GM12865 (cell line): Measurements from ENCODE around the gene PALM3.
A peak's percentile ranks its signal among the peaks of the same experiment; 100 is the strongest.

ENCODE experiments used
- DNase-seq: peaks from one replicate; pipeline ENCODE4 v3.0.0; 2010; ENCODE audit warnings: low read depth
- H3K4me3 ChIP-seq: 2 replicates; pipeline ENCODE4 v1.5.1; 2011; ENCODE audit warnings: mild to moderate bottlenecking, low read depth, low read length, control low read depth
- TF ChIP-seq, protein P1 (sequence below): IDR thresholded peaks from 2 replicates; pipeline ENCODE4 v1.5.1; 2011; ENCODE audit warnings: low read length, control low read depth, low read depth, inconsistent platforms; ENCODE audit not compliant: insufficient read depth; ENCODE audit errors: missing control alignments

PALM3 gene

DNA sequence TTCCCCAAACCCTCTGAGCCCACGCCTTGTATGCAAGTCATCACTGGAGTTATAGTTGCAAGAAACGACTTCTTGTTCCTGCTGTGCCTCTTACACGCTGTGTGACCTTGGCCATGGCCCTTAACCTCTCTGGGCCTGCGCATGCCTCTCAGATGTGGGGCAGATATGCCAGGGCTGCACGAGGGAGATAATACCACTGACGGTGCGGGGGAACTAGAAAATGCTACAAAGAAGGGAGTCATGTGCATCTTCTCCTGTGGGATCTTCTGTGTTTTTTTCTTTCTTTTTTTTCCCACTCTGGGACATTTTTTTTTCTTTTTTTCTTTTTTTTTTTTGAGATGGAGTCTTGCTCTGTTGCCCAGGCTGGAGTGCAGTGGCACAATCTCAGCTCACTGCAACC lies 33.0 kb upstream of the PALM3 start:
- no peak overlapping the region for H3K4me3 ChIP-seq
- TF ChIP-seq, protein P1, sequence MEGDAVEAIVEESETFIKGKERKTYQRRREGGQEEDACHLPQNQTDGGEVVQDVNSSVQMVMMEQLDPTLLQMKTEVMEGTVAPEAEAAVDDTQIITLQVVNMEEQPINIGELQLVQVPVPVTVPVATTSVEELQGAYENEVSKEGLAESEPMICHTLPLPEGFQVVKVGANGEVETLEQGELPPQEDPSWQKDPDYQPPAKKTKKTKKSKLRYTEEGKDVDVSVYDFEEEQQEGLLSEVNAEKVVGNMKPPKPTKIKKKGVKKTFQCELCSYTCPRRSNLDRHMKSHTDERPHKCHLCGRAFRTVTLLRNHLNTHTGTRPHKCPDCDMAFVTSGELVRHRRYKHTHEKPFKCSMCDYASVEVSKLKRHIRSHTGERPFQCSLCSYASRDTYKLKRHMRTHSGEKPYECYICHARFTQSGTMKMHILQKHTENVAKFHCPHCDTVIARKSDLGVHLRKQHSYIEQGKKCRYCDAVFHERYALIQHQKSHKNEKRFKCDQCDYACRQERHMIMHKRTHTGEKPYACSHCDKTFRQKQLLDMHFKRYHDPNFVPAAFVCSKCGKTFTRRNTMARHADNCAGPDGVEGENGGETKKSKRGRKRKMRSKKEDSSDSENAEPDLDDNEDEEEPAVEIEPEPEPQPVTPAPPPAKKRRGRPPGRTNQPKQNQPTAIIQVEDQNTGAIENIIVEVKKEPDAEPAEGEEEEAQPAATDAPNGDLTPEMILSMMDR, result no peak
- no peak for DNase-seq

DNA sequence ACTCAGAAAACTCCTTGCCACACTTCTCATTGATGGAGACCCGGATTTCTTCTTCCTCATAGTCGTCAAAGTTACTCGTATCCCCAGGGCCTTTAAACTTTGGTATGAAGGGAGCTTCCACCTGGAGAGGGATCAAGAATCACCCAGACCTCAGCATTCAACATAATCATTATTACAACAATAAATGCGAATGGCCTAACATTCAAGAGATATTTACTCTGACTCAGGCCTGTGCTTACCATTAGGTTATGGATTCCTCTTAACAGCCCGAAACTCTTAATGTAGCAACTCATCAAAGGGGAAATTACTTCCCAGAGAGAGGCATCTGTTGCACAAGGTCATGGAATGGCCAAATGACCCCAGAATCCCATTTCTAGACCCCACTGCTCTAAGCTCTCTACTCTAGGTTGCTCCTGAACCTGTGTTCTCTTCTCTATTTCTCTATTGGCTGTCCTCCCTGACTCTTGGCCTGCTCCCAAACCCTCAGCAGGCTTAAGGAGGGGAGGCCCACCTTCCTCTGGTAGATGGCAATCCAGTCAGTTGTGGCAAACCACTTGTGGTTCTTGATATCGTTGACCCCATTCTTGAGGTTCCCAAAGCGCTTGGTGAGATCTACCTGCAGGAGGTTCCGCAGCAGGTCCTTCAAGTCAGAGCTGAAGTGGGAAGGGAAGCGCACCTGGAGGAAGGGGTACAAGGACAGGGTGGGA lies 31.4 kb upstream of the PALM3 start:
- TF ChIP-seq, protein P1, result no peak
- no peak overlapping the region for H3K4me3 ChIP-seq
- DNase-seq, result no peak

DNA sequence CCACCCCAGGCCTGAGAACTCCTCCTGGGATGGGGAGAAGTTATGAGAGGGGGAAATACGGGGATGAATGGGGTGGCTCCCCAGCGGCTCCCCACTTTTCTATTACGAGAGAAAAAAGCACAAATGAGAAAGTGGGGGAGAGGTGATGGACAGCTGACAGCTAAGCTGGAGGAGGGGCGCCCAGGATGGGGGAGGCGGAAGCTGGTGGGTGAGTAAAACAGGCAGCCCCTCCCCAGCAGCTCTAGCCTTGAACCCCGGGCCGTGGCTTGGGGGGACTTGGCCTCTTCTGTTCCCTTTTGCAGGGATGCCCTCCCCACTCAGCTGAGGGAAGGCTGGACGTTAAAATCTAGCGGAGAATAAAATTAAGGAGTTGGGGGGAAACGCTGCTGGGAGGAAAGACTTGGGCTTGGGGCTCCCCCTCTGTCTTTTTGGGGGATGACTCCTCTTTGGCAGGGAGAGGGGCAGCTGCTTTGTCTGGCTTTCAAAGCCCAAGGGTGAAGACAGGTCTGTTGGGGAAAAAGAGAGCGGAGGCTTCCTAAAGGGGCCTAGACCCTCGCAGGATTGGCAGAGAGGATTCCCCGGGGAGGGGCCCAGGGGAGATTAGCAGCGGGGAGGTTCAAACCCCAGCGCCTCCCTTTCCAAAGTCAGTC lies 30.1 kb upstream of the PALM3 start:
- DNase-seq, result no peak
- TF ChIP-seq, protein P1, result no peak

DNA sequence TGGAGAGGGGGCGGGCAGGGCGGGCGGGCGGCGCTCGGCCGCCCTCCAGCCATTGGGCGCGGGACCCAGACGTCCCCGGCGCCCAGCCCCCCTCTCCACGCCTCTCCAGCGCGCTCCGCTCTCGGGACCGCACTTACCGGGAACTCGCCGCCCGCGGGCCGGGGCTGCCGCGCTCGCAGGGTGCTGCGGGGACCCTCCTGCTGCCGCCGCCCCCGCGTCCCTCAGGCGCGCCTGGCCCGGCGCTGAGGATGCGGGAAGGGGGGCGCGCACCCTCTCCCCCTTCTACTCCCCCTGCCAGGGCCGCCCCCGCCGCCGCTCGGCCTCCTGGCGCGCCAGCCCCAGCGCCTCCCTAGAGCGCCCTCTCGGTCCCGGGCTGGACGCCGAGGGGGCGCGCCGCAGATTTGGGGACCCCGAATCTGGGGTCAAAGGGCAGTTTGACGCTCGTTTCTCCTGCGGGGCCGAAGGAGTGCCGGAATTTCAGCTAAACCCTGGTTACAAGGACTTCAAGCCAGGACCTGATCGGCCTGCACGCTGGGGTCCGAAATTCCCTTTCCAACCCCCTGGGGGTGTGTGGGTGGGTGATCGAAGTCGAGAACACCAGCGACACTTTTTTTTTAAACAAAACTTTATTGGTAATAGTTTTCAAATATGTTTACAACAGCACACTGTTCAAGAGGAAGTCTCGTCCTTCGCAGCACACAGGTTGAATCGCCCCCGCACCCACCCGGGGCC lies 29.4 kb upstream of the PALM3 start:
- TF ChIP-seq, protein P1, result peak; percentile 17
- peak; percentile 85 for DNase-seq

More for the DNA sequence above, 30.1 kb upstream of the PALM3 start:
- peak overlapping the region; percentile 99 for H3K4me3 ChIP-seq

DNA sequence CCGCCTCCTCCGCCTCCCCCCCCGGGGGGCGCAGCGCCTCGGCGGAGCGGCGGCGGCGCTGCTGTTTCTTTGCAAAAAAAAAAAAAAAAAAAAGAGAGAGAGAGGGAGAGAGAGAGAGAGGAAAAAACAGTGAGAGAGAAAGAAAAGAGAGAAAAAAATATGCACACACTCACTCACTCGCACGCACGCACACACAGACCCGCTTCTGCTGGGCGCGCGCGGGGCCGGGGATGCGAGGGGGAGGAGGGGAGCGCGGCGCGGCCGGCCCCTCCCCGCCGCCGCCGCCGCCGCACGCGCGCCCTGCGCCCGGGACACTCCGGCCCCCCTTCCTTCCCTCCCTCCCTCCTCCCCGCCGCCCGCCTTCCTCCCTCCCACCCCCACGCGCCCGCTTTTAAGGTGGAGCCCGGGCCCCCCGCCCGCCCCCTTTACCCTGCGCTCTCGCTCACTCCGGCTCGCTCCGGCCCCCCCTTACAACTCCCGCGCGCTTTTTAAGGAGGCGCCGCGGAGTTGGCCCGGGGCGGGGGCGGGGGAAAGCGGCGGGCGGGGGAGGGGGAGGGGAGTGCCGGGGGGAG lies 28.7 kb upstream of the PALM3 start, which contains the start of gene SAMD1:
SAMD1 (minus strand) TSS at position 243 of the 572 bp plus-strand sequence.
- peak; percentile 95 for DNase-seq
- peak within 1 kb of the TSS; percentile 99 for H3K4me3 ChIP-seq
- TF ChIP-seq, protein P1, result no peak

More for the DNA sequence above, 29.4 kb upstream of the PALM3 start:
- H3K4me3 ChIP-seq, result peak overlapping the region; percentile 99

DNA sequence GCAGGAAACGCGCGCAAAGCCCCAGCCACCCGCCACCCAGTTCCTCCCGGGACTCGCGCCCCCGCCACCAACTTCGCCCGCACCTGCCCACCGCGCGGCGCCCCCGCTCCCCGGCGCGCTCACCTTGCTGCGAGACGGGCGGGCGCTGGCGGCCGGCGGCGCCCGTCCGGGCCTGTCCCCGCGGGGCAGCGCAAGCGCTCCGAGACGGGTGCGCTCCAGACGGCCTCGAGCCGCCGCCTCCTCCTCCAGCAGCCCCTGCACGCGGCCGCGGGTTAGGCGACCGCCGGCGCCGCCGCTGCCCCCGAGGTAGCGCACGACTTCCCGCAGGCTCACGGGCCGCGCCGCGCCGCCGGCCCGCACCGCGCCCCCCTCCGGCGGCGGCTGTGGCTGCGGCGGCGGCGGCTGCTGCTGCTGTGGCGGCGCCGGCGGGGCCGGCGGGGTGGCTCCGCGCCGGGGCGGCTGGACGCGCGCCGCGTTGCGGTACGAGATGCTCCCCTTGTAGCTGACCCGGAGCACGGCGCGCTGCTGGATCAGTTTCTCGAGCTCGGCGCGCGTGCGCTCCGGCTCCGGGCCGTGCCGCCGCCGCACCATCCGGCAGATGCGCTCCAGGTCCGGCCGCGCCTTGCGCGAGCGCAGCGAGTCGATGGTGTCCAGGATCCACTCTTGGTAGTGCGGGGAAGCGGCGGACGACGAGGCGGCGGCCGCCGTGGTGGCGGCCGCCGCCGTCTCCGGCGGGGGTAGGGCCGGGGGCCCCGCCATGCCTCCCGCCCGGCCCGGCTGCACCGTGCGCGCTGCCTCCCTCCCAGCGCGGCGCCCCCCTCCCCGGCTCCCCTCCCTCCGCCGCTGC lies 28.0 kb upstream of the PALM3 start:
- peak; percentile 83 for DNase-seq
- H3K4me3 ChIP-seq, result peak overlapping the region; percentile 64
- TF ChIP-seq, protein P1, result peak; percentile 4
